GM18861 (cell line): ENCODE measurements around the gene KHDC3L.
A peak's percentile ranks its signal among the peaks of the same experiment; 100 is the strongest.
"Not testable (repeated sequence)": the region's sequence is repeated elsewhere in the genome, so short reads cannot be mapped to it uniquely, and the experiment has no call there.

Experiments
- ATAC-seq: cut with Tn5 transposase; IDR thresholded peaks from one replicate; pipeline ENCODE4 v1.9.1; 2021; ENCODE audit not compliant: unreplicated experiment

The KHDC3L gene

DNA sequence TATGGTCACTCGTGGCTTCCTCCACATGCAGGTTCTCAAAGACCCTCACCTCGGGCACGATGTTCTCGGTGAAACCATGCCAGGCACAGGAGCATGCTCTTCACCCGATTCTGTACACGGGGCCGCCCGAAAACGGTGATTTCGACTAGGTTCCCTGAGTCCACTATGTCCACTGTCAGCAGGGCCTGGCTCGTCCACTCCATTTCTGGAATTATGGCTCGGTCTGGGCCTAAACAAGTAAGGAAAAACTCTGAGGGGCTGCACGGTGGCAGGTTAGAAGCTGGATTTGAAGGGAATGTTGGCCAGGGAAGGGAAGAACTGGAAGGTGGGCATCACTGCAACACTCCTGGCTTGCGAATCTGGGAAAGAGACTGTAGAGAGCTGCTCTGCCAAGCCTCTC lies 6.7 kb downstream of the KHDC3L start:
- ATAC-seq: no peak

DNA sequence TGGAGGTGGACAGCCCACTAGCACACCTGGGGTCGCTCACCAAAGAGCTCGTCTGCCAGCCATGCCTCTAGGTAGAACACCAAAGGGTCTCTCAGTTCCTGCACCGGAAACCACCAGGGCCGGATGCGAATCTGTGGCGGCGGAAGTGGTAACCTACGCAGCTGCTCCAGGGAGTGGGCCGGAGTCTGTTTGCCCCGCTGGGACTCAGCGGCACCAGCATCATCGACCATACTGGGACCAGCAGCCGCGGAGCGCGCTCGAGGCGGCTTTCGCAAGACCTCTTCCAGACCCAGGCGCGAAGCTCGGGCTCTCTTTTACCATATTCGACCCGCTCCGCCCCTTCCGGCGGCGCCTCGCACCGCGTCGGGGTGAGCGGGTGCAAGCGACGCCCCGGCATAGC lies 7.1 kb downstream of the KHDC3L start, which contains the start of gene OOEP:
Gene OOEP (minus strand): TSS at position 335 of the 400 bp plus-strand sequence. CDS start 105 bp downstream, at position 230.
- ATAC-seq: no peak

DNA sequence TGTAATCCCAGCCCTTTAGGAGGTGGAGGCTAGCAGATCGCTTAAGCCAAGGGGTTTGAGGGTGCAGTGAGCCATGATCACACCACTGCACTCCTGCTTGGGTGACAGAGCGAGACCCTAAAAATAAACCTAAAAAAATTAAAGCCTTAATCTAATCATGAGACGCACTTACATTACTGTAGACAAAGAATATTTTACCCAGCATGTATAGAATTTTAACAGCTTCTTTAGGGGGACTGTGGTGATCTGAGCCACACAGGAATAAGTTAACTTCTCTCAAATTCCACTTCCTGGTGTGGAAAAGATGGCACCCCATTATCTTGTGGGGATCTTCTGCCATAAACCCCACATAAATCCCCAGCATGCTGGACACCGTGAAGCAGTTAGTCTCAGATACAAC lies 9.5 kb downstream of the KHDC3L start:
- no peak for ATAC-seq

DNA sequence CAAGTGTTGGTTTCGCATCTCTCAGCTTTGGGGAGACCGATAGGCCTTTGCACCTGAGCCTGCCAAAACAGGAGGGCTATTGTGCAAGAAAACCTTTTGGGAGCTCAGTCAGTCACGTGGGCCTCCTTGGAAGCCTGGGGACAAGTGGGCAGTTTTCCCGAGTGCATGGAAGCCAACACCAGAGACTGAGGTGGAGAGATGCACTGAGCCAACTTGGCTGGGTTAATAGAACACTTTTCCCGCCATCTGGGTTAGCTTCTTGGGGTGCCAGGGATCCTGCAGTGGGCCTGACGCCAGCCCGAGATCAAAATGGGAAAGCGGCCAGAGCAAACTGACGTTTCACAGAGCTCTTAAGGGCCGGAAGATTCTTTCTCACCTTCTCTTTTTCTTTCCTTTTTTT lies 10.1 kb downstream of the KHDC3L start:
- no peak for ATAC-seq

DNA sequence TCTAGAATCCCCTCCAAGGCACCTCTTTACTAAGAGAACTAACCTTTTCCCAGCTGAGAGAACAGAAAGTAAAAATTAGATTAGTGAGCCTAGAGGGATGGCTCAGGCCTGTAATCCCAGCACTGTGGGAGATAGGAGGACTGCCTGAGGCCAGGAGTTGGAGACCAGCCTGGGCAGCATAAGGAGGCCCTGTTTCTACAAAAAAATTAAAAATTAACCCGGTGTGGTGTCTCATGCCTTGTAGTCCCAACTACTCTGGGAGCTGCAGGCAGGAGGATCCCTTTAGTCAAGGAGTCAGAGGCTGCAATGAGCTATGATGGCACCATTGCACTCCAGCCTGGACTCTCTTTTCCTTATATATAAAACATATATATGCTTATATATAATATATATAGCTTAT lies 12.8 kb downstream of the KHDC3L start:
- no peak for ATAC-seq

DNA sequence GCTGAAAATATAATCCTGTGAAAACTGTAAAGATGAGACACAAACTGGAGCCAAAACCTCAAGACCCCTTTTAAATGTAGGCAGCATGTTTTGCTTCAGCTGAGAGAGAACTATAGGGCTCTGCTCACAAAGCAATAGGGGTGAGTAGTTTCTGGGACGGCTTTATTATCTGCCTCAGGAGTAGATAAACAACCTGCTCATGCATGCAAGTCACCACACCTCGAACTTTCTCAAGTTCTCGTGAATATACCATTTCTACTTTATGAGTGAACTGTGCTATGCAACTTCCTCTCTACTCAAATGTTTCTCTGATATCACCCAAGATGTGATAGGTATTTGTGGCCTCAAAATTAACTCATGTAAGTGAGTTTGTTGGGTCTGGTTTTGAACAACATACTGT lies 14.8 kb downstream of the KHDC3L start:
- no peak for ATAC-seq

DNA sequence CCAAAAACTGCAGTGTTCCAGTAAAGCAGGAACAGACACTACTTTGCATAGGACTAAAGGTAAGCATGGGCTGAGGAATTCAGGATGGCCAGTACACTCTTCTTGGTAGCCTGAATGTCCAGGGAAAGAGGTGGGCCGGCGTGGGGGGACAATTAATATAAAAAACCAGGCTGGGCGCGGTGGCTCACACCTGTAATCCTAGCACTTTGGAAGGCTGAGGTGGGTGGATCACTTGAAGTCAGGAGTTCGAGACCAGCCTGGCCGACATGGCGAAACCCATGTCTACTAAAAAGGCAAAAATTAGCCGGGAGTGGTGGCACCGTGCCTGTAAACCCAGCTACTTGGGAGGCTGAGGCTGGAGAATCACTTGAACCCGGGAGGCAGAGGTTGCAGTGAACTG lies 19.1 kb downstream of the KHDC3L start:
- ATAC-seq: not testable (repeated sequence)

DNA sequence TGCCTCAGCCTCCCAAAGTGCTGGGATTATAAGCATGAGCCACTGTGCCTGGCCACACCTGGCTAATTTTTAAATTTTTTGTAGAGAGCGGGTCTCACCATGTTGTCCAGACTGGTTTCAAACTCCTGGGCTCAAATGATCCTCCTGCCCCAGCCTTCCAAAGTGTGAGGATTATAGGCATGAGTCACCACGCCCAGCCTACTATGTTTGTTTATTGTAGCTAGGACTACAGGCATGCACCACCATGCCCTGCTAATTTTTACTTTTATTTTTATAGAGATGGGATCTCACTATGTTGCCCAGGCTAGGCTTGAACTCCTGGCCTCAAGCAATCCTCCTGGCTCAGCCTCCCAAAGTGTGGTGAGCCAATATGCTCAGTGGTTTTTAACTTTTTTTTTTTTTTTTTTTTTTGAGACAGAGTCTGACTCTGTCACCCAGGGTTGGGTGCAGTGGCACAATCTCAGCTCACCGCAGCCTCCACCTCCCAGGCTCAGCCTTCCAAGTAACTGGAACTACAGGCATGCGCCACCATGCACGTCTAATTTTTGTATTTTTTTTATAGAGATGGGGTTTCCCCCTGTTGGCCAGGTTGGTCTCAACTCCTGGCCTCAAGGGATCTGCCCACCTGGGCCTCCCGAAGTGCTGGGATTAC lies 20.1 kb downstream of the KHDC3L start:
- ATAC-seq: no peak

DNA sequence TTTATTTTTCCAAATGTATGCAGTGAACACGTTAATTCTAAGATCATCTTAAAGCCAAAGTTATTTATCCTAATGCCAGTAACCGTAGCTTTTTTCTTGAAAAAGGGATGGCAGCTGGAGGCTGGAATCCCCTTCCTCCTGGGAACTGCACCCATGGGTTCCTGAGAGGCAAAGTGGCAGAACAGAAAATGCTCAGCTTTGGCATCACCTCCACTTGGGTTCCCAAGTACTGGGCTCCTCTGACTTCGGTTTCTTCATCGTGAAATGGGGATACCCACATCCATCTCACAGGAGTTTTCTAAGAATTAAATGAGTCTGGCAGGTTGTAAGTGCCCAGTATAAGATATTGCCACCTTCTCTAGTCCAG lies 26.0 kb downstream of the KHDC3L start:
- no peak for ATAC-seq

DNA sequence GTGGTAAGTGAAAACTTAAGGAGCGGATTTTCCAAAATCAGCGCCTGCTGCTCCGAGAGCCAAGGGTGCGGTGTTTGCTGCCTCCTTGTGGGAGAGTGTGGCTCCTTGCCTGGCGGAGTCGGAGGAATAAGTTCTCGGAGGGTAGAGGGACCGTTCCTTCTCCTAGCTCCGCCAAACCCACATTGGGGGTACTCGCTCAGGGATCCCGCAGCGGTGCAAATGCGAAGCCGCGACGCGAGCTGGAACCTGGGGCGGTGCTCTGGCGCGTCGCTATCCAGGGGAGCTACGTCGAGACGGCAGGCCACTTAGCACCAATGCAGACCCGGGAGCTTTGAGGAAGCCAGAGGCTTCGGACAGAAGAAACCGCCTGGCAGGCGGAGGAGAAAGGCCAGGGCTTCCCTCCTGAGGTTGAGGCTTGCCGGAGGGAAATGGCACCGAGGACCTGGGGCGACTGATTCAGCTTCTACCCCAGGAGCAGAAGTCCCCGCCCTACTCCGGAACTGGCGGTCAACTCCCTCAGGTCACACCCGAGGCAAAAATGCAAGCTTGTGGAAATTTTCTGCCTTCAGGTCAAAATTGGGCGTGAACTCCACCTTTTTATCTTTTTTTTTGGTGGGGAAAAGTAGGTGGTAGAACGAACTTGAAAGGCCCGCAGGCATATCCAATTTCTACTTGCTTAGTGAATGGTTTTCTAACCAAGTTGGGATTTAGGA lies 26.5 kb downstream of the KHDC3L start:
- ATAC-seq: peak; percentile 67

DNA sequence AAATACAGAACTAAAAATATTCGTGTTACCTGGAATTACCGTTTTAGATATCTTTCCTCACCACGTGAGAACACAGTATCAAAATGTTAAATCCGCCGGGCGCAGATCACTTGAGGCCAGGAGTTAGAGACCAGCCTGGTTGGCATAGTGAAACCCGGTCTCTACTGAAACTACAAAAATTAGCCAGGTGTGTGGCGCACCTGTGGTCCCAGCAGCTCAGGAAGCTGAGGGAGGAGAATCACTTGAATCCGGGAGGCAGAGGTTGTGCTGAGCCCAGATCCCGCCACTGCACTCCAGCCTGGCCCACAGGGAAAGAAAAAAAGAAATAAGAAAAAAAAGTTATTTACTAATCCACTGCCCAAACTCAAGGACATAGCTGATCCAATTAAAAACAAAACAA lies 27.4 kb downstream of the KHDC3L start:
- no peak for ATAC-seq

DNA sequence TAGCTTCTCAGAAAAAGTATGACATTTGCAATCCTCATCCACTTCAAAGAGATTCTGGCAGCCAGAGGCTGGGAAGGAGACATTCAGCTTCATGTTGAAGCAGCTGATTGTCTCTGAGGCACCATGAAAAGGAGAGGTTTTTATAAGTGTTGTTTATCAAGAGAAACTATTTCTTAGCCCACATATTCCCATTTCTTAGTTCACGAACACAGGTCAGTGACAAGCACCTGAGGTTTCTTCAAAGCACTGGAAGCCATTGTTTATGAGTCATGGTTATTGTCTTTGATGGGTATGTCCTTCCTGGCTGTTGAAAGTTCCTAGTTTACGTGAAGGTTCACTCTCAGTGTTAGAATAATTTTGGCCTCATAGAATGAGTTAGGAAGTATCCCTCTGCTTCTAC lies 29.2 kb downstream of the KHDC3L start:
- ATAC-seq: no peak

DNA sequence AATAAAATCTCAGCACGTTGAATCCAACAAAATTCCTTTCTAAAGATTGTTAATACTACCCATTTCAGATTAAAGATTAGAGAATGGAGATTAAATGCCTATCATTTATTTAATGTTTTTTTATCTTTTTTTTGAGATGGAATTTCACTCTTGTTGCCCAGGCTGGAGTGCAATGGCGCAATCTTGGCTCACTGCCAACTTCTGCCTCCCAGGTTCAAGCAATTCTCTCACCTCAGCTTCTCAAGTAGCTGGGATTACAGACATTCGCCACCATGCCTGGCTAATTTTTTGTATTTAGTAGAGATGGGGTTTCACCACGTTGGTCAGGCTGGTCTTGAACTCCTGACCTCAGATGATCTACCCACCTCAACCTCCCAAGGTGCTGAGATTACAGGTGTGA lies 29.7 kb downstream of the KHDC3L start:
- ATAC-seq: not testable (repeated sequence)

DNA sequence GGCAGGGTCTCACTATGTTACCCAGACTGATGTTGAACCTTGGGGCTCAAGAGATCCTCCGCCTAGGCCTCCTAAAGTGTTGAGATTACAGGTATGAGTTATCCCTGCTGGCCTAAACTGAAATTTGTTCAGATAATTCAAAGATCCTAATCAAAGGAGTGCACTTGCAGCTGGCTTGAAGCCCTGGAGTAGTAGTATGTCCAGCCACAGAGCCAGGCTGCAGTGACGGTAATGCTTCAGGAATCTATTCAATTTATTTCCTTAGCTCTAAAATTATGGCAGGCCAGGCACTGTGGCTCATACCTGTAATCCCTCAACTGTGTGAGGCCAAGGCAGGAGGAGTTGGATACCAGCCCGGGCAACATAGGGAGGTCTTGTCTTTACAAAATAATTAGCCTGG lies 30.8 kb downstream of the KHDC3L start:
- no peak for ATAC-seq

DNA sequence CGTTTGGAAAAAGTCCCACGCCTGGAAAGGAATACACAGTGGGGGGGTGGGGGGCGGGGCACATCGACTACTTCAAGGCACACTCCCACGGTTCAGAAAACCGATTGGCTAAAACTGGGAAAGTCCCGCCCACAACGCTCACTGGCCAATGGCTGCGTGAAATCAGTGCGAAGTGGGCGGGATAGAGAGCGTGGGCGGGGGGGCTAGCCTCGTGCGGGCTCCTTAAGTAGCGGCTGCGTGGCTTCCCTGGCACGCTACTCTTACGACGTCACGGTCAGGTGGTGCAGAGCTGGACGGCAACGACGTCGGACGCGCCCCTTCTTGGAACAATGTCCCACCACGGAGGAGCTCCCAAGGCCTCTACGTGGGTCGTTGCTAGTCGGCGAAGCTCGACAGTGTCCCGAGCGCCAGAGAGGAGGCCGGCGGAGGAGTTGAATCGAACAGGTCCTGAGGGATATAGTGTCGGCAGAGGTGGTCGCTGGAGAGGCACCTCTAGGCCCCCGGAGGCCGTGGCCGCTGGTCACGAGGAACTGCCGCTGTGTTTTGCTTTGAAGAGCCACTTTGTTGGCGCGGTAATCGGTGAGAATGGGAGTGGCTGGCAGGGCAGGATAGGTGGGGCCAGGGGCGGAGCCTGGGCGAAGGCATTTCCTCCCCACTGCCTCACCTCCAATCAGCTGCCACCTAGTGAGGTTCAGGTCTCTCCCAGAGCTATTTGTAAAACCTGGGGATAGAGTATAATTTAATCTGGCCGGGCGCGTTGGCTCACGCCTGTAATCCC lies 32.3 kb downstream of the KHDC3L start, which contains the start of gene DDX43:
Gene DDX43 (plus strand): TSS at position 252 of the 778 bp plus-strand sequence. CDS start 78 bp downstream, at position 330.
- ATAC-seq: no peak

DNA sequence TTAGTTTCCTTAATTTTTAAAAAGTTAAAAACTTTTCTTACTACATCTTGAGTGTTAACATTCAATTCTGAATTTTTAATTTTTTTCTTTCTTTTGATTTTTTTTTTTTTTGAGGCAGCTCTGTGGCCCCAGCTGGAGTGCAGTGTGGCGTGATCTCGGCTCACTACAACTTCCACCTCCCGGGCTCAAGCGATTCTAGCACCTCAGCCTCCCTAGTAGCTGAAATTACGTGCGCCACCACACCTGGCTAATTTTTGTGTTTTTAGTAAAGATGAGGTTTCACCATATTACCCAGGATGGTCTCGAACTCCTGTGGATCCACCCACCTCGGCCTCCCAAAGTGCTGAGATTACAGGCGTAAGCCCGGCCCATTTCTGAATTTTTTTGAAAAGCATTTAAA lies 33.4 kb downstream of the KHDC3L start:
- no peak for ATAC-seq

DNA sequence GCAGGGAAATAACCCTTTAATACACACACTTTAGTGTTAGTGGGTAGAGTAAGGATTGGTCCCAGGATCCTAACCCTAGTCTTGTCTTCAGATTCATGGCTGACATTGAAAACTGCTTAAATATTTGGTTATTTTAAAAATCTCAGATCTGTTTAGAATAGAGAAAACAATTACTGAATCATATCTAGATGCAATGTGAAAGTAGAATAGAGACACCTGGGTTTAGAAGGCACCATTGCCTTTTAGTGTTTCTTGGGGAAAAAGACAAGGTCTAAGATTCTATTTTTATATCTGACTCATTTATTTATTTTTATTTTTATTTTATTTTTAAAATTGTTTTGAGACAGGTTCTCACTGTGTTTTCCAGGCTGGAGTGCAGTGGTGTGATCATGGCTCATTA lies 38.2 kb downstream of the KHDC3L start:
- no peak for ATAC-seq

DNA sequence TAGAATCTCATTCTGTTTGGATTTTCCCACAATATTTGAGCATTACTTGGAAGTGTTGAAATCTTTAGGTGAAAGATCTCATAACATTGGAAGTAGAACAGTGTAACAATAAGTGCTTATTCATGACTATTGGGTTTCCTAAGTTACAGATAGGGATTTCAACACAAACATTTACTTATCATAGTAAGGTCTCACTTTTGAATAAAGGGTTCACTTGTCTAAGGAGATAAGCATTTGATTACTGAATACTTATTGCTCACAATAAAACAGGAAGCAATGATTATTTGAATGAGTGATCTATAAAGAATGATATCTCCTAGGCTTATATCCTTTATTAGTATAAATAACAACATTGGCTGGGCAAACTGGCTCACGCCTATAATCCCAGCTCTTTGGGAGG lies 46.9 kb downstream of the KHDC3L start:
- no peak for ATAC-seq

DNA sequence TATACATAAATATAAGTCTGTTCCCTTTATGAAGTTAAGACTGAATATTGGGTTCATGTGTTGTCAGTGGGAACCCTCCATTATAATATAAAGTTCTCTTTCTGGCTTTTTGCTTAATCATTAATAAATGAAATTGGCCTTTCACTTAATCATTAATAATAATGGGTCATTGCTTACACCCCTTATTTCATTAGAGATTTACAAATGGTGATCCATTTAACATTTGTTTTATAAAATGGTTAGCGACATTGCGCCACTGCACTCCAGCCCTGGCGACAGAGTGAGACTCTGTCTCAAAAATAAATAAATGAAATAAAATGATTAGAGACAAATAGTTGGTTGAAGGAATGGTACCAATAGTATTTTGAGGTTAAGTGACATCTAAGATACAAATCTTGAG lies 50.6 kb downstream of the KHDC3L start:
- ATAC-seq: no peak
